Measurements from ENCODE around the gene PLXNB1. TPM values are rescaled to one million over a fixed set of nuclear protein-coding genes. Genes with fewer than 3 reads are reported as not detected.

PLXNB1 gene
- total RNA-seq, 1 donor from 2014 or later = 160 TPM

DNA sequence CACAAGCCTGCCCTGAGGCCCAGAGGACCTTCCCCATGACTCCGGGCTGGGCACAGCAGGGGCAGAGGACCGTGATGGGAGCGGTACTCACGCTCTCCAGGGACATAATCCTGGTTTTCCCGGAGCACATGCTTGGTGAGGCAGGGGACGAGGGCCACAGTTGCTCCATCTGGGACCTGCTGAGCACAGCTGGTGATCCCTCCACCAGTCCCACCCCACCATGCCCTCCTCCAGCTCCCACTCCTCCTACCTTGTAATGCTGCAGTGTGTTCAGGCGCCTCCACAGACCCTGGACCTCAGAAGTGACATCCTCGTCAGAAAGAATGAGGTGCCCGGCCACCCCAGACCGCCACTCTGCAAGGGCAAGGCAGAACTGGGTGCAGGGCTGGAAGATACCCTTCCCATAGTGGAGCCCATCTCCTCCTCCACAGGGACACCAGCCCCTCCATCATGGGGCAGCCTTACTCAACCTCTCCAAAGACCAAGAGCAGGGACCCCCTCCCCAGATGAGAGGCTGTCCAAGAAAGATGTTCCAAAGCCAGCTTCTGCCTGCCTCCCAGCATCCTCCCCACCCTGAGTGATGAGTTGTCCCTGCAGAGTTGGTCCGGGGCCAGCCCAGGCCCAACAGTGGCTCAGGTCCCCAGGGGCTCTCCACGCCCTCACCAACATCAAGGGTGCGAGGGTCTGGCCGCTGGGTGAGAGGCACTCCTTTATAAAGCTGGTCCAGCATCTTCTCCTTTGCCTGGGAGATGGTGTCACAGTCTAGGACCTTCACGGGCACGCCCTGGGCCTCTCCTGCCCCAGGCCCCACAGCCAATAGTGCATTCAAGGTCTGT lies 19.5 kb downstream of the PLXNB1 start:
- H3K36me3 ChIP-seq = peaks cover 85 to 94% of the 10 kb centered on the region in 2 donors
- H3K4me3 ChIP-seq = no peak overlapping the region
- intact Hi-C loops (cut with DNase I) = no loop called here
- no peaks in the 10 kb centered on the region for H3K9me3 ChIP-seq
- H3K27me3 ChIP-seq = no peaks in the 10 kb centered on the region
- peak in 1 of 2 donors; percentile 54 for DNase-seq (ENCODE audit: low spot score in 2 of 2)
- H3K4me1 ChIP-seq = peaks cover 4 to 10% of the 10 kb centered on the region in 2 donors
- H3K27ac ChIP-seq = peak overlapping the region in 1 of 2 donors; percentile 5
- TF ChIP-seq, protein P1, sequence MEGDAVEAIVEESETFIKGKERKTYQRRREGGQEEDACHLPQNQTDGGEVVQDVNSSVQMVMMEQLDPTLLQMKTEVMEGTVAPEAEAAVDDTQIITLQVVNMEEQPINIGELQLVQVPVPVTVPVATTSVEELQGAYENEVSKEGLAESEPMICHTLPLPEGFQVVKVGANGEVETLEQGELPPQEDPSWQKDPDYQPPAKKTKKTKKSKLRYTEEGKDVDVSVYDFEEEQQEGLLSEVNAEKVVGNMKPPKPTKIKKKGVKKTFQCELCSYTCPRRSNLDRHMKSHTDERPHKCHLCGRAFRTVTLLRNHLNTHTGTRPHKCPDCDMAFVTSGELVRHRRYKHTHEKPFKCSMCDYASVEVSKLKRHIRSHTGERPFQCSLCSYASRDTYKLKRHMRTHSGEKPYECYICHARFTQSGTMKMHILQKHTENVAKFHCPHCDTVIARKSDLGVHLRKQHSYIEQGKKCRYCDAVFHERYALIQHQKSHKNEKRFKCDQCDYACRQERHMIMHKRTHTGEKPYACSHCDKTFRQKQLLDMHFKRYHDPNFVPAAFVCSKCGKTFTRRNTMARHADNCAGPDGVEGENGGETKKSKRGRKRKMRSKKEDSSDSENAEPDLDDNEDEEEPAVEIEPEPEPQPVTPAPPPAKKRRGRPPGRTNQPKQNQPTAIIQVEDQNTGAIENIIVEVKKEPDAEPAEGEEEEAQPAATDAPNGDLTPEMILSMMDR (IDR thresholded peaks at IDR 0.05) = no peak

GRCh38 chr3:48409291-48410201 lies 20.3 kb downstream of the PLXNB1 start:
- peaks cover 7 to 17% of the 10 kb centered on the region in 2 donors for H3K4me1 ChIP-seq
- H3K27me3 ChIP-seq = no peaks in the 10 kb centered on the region
- DNase-seq (ENCODE audit: low spot score in 2 of 2) = peak in 1 of 2 donors; percentile 58
- H3K9me3 ChIP-seq = no peaks in the 10 kb centered on the region
- TF ChIP-seq, protein P1 (IDR thresholded peaks at IDR 0.05) = no peak
- intact Hi-C loops (cut with DNase I) = no loop called here
- no peak overlapping the region for H3K4me3 ChIP-seq
- H3K27ac ChIP-seq = peak overlapping the region; percentile 5 to 21
- H3K36me3 ChIP-seq = peaks cover 78 to 90% of the 10 kb centered on the region in 2 donors

- TF ChIP-seq, protein P1 (IDR thresholded peaks at IDR 0.05) = no peak
- H3K9me3 ChIP-seq = no peaks in the 10 kb centered on the region
- peak in 1 of 2 donors; percentile 57 for DNase-seq (ENCODE audit: low spot score in 2 of 2)
- intact Hi-C loops (cut with DNase I) = no loop called here
- H3K27me3 ChIP-seq = no peaks in the 10 kb centered on the region
- peak overlapping the region in 1 of 2 donors; percentile 21 for H3K27ac ChIP-seq
- H3K36me3 ChIP-seq = peaks cover 75 to 87% of the 10 kb centered on the region in 2 donors
- H3K4me1 ChIP-seq = peaks cover 12 to 18% of the 10 kb centered on the region in 2 donors
- H3K4me3 ChIP-seq = no peak overlapping the region
Observed at GRCh38 chr3:48408823-48409281, 21.0 kb downstream of the PLXNB1 start.

DNA sequence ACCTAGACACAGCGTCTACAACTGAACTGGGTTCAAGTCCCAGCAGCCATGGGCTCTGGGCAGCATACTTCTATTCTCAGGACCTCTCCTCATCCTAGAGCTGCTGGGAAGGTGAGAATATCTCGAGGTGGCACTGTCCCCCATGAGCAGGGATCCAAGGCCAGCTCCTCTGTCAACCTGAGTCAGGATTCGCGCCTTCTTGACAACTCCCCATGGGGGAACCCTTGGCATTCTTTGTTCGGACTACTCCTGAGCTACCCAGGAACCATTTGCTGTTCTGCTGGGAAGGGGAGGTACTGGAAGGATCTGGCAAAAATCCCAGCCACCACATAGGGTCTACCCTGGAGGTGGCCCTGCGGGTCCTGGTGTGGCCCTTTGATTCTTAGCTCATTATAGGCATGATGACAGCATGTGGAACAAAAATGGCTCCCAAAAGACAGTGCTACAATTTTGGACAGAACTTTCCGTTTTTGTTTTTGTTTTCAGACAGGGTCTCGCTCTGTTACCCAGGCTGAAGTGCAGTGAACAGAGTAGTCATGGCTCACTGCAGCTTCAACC lies 22.3 kb downstream of the PLXNB1 start:
- H3K4me1 ChIP-seq = peaks cover 18 to 24% of the 10 kb centered on the region in 2 donors
- H3K27ac ChIP-seq = peak overlapping the region in 1 of 2 donors; percentile 1
- intact Hi-C loops (cut with DNase I) = no loop called here
- H3K36me3 ChIP-seq = peaks cover 68 to 89% of the 10 kb centered on the region in 2 donors
- H3K27me3 ChIP-seq = no peaks in the 10 kb centered on the region
- no peak overlapping the region for H3K4me3 ChIP-seq
- TF ChIP-seq, protein P1 (IDR thresholded peaks at IDR 0.05) = no peak
- DNase-seq (ENCODE audit: low spot score in 2 of 2) = no peak
- no peaks in the 10 kb centered on the region for H3K9me3 ChIP-seq

All from ascending aorta (tissue), 2 donors.